HepG2 (cell line): Measurements from ENCODE around the gene XPC. TPM values are rescaled to one million over a fixed set of nuclear protein-coding genes. Genes with fewer than 3 reads are reported as not detected.

Experiments
- ATAD3A ChIP-seq: sonication (generic); formaldehyde crosslinking; IDR thresholded peaks from 2 replicates; pipeline ENCODE4 v1.4.0; 2020; ENCODE audit warnings: missing genetic modification reagents
- CBX2 ChIP-seq, 2 experiments: fragments of 200-600 bp in 1 of 2; sonication (generic); formaldehyde crosslinking in 1 of 2; IDR thresholded peaks; 2 replicates each; pipeline versions ENCODE4 v1.7.0 to v1.8.1; 2018 to 2022; ENCODE audit warnings: low read depth in 2 of 2, low read length in 1 of 2, mild to moderate bottlenecking in 1 of 2, missing genetic modification reagents in 1 of 2
- CENPX ChIP-seq: sonication (generic); formaldehyde crosslinking; IDR thresholded peaks from 2 replicates; pipeline ENCODE4 v1.9.0; 2021; ENCODE audit warnings: mild to moderate bottlenecking, missing genetic modification reagents, moderate library complexity
- FIP1L1 ChIP-seq: fragments of 200-400 bp; formaldehyde crosslinking; IDR thresholded peaks from 2 replicates; pipeline ENCODE4 v1.6.1; 2018; ENCODE audit warnings: low read depth, mild to moderate bottlenecking, low read length, moderate library complexity, borderline replicate concordance; ENCODE audit not compliant: insufficient read depth
- HMG20A ChIP-seq: IDR thresholded peaks from 2 replicates; pipeline ENCODE4 v1.6.1; 2016; ENCODE audit warnings: borderline replicate concordance
- HNF4G ChIP-seq, 2 experiments: sonication (generic) in 1 of 2; formaldehyde crosslinking in 1 of 2; IDR thresholded peaks; 2 replicates each; pipeline versions ENCODE4 v1.4.0 to v1.6.1; 2011 to 2020; ENCODE audit warnings: borderline replicate concordance in 2 of 2, low read depth in 2 of 2, mild to moderate bottlenecking in 2 of 2, low read length in 1 of 2, missing genetic modification reagents in 1 of 2, moderate library complexity in 1 of 2
- MAZ ChIP-seq, 2 experiments: sonication (generic) in 1 of 2; formaldehyde crosslinking in 1 of 2; IDR thresholded peaks; 2 replicates each; pipeline versions ENCODE4 v1.5.0 to v1.6.1; 2012 to 2020; ENCODE audit warnings: low read depth in 2 of 2, mild to moderate bottlenecking in 2 of 2, borderline replicate concordance in 1 of 2, improper control_type of control experiment in 1 of 2, low read length in 1 of 2, missing genetic modification reagents in 1 of 2, moderate library complexity in 1 of 2
- MTA1 ChIP-seq: sonication (generic); formaldehyde crosslinking; IDR thresholded peaks from 2 replicates; pipeline ENCODE4 v1.4.0; 2020; ENCODE audit warnings: missing genetic modification reagents, mild to moderate bottlenecking, borderline replicate concordance
- NCOA2 ChIP-seq: sonication (generic); formaldehyde crosslinking; IDR thresholded peaks from 2 replicates; pipeline ENCODE4 v1.8.0; 2022; ENCODE audit warnings: inconsistent platforms
- SOX5 ChIP-seq: IDR thresholded peaks from 2 replicates; pipeline ENCODE4 v1.6.1; 2016; ENCODE audit warnings: borderline replicate concordance
- STAT5B ChIP-seq: sonication (generic); formaldehyde crosslinking; IDR thresholded peaks from 2 replicates; pipeline ENCODE4 v1.4.0; 2020; ENCODE audit warnings: missing genetic modification reagents
- ZBTB7A ChIP-seq: sonication (generic); formaldehyde crosslinking; IDR thresholded peaks from 2 replicates; pipeline ENCODE4 v1.8.0; 2022; ENCODE audit warnings: mild to moderate bottlenecking, missing genetic modification reagents
- ZNF292 ChIP-seq: sonication (generic); formaldehyde crosslinking; IDR thresholded peaks from 2 replicates; pipeline ENCODE4 v1.8.1; 2022; ENCODE audit warnings: mild to moderate bottlenecking, low read depth, missing genetic modification reagents, borderline replicate concordance
- ZNF562 ChIP-seq: sonication (generic); formaldehyde crosslinking; IDR thresholded peaks from 2 replicates; pipeline ENCODE4 v1.8.0; 2022; ENCODE audit warnings: missing genetic modification reagents, borderline replicate concordance
- ZSCAN31 ChIP-seq: sonication (generic); formaldehyde crosslinking; IDR thresholded peaks from 2 replicates; pipeline ENCODE4 v1.5.0; 2020; ENCODE audit warnings: low read depth, mild to moderate bottlenecking, missing genetic modification reagents
- polyA plus RNA-seq, 8 experiments: library from polyadenylated mRNA; depleted of rRNA in 3 of 8; stranded (reverse) in 7 of 8; unstranded in 1 of 8; fragments of >200 nt; fragmentation: Illumina TruSeq in 4 of 8; extraction: Trizol in 4 of 8; gene quantifications; 2 replicates each; pipeline versions ENCODE4 v1.2.1 to v1.2.3, GENCODE V29; 2011 to 2016; ENCODE audit warnings: low read depth in 4 of 8, missing spikeins in 1 of 8, mixed read lengths in 1 of 8; ENCODE audit not compliant: insufficient read depth in 1 of 8
- total RNA-seq, 5 experiments: library from RNA; depleted of rRNA; stranded (reverse); fragments of >200 nt; fragmentation: Illumina TruSeq; extraction: Trizol; gene quantifications; 2 replicates each; pipeline ENCODE4 v1.2.3, GENCODE V29; 2016; ENCODE audit warnings: low read depth in 1 of 5
- TF ChIP-seq, protein P1 (sequence below): sonication (generic); formaldehyde crosslinking; IDR thresholded peaks from 2 replicates; pipeline ENCODE4 v1.5.0; 2020; ENCODE audit warnings: mild to moderate bottlenecking, missing genetic modification reagents, borderline replicate concordance
- TF ChIP-seq, protein P2 (sequence below): sonication (generic); formaldehyde crosslinking; IDR thresholded peaks from 2 replicates; pipeline ENCODE4 v1.4.0; 2020; ENCODE audit warnings: missing genetic modification reagents
- TF ChIP-seq, protein P3 (sequence below): sonication (generic); formaldehyde crosslinking; IDR thresholded peaks from 2 replicates; pipeline ENCODE4 v1.4.0; 2020; ENCODE audit warnings: missing genetic modification reagents, borderline replicate concordance

Gene XPC
- total and polyA plus RNA-seq, 2 of the 13 experiments (the other 11 are each of a cell fraction or from before 2014, with no cell fraction given): 9.4 to 24.1 TPM

DNA sequence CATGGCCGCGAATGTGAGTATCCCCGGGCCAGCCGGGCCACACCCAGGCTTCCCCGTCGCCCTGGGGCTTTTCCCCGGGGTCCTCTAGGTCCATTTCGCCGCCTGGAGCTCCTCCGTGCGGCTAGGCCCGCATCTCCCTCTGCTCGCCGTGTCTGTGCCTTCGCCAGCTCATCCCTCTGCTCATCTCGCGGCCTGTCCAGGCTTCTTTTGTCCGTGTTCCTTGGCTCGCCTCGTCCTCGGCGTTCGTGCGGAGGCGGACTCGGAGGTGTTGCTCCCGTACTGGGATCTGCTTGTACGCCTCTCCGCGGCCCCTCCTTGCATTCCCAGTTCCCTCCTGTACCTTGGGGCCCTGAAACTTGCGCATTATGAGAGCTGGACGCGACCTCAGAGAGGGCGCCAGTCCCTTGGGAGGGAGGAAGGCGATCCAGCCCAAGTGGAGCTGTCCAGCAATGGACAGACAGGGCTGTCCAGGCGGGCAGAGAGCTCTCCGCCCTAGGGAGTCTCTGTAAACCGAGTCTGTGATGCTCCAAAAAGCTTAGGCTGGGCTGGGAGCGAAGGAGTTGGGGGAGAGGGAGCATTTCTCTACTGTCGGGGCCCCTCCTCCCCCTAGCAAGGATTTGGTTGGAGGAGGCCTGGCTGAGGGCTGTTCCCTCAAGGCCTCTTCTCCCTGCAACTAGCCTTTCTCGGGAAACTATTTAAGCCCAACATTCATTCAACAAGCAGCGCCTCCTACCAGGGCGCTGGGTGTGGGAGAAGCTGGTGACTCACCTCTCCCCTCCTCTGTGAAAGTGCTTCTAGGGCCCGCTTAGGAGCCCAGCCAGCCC, 53.0 kb downstream of the XPC start (continued):
- TF ChIP-seq, protein P1, sequence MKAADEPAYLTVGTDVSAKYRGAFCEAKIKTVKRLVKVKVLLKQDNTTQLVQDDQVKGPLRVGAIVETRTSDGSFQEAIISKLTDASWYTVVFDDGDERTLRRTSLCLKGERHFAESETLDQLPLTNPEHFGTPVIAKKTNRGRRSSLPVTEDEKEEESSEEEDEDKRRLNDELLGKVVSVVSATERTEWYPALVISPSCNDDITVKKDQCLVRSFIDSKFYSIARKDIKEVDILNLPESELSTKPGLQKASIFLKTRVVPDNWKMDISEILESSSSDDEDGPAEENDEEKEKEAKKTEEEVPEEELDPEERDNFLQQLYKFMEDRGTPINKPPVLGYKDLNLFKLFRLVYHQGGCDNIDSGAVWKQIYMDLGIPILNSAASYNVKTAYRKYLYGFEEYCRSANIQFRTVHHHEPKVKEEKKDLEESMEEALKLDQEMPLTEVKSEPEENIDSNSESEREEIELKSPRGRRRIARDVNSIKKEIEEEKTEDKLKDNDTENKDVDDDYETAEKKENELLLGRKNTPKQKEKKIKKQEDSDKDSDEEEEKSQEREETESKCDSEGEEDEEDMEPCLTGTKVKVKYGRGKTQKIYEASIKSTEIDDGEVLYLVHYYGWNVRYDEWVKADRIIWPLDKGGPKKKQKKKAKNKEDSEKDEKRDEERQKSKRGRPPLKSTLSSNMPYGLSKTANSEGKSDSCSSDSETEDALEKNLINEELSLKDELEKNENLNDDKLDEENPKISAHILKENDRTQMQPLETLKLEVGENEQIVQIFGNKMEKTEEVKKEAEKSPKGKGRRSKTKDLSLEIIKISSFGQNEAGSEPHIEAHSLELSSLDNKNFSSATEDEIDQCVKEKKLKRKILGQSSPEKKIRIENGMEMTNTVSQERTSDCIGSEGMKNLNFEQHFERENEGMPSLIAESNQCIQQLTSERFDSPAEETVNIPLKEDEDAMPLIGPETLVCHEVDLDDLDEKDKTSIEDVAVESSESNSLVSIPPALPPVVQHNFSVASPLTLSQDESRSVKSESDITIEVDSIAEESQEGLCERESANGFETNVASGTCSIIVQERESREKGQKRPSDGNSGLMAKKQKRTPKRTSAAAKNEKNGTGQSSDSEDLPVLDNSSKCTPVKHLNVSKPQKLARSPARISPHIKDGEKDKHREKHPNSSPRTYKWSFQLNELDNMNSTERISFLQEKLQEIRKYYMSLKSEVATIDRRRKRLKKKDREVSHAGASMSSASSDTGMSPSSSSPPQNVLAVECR (CRISPR knock-in tag): peak; percentile 77
- no peak for TF ChIP-seq NCOA2 (CRISPR knock-in tag)
- TF ChIP-seq CENPX: no peak
- 0 out of 2 replicates have a peak, but pooled peaks have one; percentile 82 for TF ChIP-seq ZSCAN31 (CRISPR knock-in tag)
- no peak for TF ChIP-seq ZNF292
- TF ChIP-seq, protein P2, sequence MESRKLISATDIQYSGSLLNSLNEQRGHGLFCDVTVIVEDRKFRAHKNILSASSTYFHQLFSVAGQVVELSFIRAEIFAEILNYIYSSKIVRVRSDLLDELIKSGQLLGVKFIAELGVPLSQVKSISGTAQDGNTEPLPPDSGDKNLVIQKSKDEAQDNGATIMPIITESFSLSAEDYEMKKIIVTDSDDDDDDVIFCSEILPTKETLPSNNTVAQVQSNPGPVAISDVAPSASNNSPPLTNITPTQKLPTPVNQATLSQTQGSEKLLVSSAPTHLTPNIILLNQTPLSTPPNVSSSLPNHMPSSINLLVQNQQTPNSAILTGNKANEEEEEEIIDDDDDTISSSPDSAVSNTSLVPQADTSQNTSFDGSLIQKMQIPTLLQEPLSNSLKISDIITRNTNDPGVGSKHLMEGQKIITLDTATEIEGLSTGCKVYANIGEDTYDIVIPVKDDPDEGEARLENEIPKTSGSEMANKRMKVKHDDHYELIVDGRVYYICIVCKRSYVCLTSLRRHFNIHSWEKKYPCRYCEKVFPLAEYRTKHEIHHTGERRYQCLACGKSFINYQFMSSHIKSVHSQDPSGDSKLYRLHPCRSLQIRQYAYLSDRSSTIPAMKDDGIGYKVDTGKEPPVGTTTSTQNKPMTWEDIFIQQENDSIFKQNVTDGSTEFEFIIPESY: no peak
- no peak for TF ChIP-seq HMG20A
- TF ChIP-seq, protein P3, sequence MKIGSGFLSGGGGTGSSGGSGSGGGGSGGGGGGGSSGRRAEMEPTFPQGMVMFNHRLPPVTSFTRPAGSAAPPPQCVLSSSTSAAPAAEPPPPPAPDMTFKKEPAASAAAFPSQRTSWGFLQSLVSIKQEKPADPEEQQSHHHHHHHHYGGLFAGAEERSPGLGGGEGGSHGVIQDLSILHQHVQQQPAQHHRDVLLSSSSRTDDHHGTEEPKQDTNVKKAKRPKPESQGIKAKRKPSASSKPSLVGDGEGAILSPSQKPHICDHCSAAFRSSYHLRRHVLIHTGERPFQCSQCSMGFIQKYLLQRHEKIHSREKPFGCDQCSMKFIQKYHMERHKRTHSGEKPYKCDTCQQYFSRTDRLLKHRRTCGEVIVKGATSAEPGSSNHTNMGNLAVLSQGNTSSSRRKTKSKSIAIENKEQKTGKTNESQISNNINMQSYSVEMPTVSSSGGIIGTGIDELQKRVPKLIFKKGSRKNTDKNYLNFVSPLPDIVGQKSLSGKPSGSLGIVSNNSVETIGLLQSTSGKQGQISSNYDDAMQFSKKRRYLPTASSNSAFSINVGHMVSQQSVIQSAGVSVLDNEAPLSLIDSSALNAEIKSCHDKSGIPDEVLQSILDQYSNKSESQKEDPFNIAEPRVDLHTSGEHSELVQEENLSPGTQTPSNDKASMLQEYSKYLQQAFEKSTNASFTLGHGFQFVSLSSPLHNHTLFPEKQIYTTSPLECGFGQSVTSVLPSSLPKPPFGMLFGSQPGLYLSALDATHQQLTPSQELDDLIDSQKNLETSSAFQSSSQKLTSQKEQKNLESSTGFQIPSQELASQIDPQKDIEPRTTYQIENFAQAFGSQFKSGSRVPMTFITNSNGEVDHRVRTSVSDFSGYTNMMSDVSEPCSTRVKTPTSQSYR (CRISPR knock-in tag): no peak
- TF ChIP-seq SOX5 (CRISPR knock-in tag): no peak
- no peak for TF ChIP-seq MTA1
- no peak for TF ChIP-seq HNF4G (IDR thresholded peaks at IDR 0.05; ENCODE audit: borderline replicate concordance, low read depth, low read length)
- no peak for TF ChIP-seq HNF4G (CRISPR knock-in tag; IDR thresholded peaks at IDR 0.05; ENCODE audit: borderline replicate concordance, low read depth)
- no peak for TF ChIP-seq CBX2 (IDR thresholded peaks at IDR 0.05; ENCODE audit: low read depth, low read length)
- TF ChIP-seq CBX2 (CRISPR knock-in tag; IDR thresholded peaks at IDR 0.05; ENCODE audit: low read depth): no peak
- TF ChIP-seq ZBTB7A (CRISPR knock-in tag): no peak
- no peak for TF ChIP-seq ZNF562 (CRISPR knock-in tag)
- TF ChIP-seq FIP1L1: no peak
- 0 out of 2 replicates have a peak, but pooled peaks have one; percentile 7 for TF ChIP-seq ATAD3A (CRISPR knock-in tag)
- no peak for TF ChIP-seq STAT5B (CRISPR knock-in tag)
- TF ChIP-seq MAZ (IDR thresholded peaks at IDR 0.05; ENCODE audit: borderline replicate concordance, low read depth, low read length): no peak
- no peak; the same call in 1 of the 2 replicates for TF ChIP-seq MAZ (CRISPR knock-in tag; IDR thresholded peaks at IDR 0.05; ENCODE audit: low read depth)
